Measurements from ENCODE around the gene PROKR2.

Gene PROKR2

DNA sequence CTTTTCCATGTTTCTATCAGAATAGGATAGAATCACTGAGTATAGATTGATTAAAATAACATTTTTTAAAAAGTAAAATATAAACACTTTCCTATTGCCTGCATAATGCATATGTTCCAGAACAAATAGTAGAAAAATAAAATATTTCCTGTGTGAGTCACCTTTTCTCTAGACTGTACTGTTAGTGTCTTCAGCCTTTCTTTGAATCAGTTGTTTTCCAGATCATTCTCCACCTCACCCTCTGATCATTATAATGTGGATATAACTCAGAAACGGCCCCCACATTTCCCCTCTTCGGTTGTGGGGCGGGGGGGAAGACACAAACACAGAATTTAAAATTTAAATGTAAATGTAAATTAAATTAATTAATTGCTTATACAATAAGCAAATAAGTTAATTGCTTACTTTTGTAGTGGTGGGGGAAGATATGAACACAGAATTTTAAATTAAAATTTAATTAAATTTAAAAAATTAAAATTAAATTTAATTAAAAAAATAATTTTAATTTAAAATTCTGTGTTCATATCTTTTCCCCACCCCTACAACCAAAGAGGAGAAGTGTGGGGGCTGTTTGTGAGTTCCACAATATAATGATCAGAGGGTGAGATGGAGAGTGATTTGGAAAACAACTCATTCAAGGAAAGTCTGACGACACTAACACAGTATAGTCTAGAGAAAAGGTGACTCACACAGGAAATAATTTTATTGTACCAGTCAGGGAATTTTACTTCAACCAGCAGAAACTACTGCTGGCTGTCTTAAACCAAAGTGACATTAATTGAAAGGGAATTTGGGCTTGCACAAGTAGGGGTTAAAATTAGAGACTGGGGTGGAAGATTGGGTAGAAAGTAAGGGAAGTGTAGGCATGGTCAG lies 37.1 kb upstream of the PROKR2 start:
- TF ChIP-seq EZH2 (IDR thresholded peaks at IDR 0.05) (no peak), FOXP2 (optimal IDR thresholded peaks at IDR 0.05; ENCODE audit: control extremely low read depth, extremely low read length, insufficient read depth) (no peak), POLR2AphosphoS5 (IDR thresholded peaks at IDR 0.05; ENCODE audit: borderline replicate concordance, low read depth, low read length) (no peak)
- Histone ChIP-seq H3K9me3 (ENCODE audit: low read depth, low read length) (no peaks in the 10 kb centered on the region), H3K36me3 (ENCODE audit: insufficient read depth, low read length) (no peaks in the 10 kb centered on the region), H3K9ac (ENCODE audit: insufficient read length) (no peak overlapping the region), H3K4me3 (no peak overlapping the region), H3K27ac (no peak overlapping the region)
- no peak for DNase-seq (ENCODE audit: low read depth, low spot score)

DNA sequence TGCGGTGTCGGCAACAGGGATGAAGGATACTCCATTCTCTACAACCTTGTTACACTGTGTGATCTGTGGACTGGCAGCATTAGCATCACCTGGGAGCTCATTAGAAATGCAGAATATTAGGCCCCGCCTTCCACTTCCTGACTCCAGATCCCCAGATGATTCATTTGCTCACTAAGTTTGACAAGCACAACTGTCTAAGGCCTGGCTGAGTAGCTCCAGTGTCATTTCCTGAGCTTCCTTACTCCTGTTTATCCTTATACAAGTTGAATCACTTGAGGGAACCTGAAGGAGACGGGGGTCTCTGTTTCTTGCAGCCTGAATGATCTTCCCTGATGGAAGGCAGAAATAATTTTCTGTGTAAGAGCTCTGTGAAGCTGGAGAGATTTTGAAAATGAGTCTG lies 32.7 kb upstream of the PROKR2 start:
- no peaks in the 10 kb centered on the region for H3K36me3 ChIP-seq (ENCODE audit: insufficient read depth, low read length)
- H3K4me3 ChIP-seq = no peak overlapping the region

DNA sequence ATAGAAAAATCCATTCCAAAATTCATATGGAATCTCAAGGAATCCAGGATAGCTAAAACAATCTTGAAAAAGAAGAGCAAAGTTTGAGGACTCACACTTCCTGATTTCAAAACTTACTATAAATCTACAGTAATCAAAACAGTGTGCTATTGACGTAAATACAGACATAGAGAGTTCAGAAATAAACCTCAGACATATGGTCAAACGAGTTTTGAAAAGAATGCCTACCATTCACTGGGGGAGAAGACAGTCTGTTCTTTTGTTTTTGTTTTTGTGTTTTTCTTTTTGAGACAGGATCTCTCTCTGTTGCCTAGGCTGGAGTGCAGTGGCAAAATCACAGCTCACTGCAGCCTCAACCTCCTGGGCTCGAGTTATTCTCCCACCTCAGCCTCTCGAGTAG lies 25.3 kb upstream of the PROKR2 start:
- no peak for TF ChIP-seq EZH2 (IDR thresholded peaks at IDR 0.05)
- no peak for TF ChIP-seq FOXP2 (optimal IDR thresholded peaks at IDR 0.05; ENCODE audit: control extremely low read depth, extremely low read length, insufficient read depth)
- TF ChIP-seq POLR2AphosphoS5 (IDR thresholded peaks at IDR 0.05; ENCODE audit: borderline replicate concordance, low read depth, low read length) = no peak
- Histone ChIP-seq H3K36me3 (ENCODE audit: insufficient read depth, low read length) (no peaks in the 10 kb centered on the region), H3K27ac (no peak overlapping the region), H3K9ac (ENCODE audit: insufficient read length) (no peak overlapping the region), H3K4me3 (no peak overlapping the region), H3K9me3 (ENCODE audit: low read depth, low read length) (no peaks in the 10 kb centered on the region; the same call in 1 of the 2 replicates)
- no peak for DNase-seq (ENCODE audit: low read depth, low spot score)

More for the DNA sequence above, 32.7 kb upstream of the PROKR2 start:
- Histone ChIP-seq H3K9me3 (ENCODE audit: low read depth, low read length) (no peaks in the 10 kb centered on the region), H3K27ac (no peak overlapping the region), H3K9ac (ENCODE audit: insufficient read length) (no peak overlapping the region)
- TF ChIP-seq POLR2AphosphoS5 (IDR thresholded peaks at IDR 0.05; ENCODE audit: borderline replicate concordance, low read depth, low read length) = no peak
- no peak for TF ChIP-seq EZH2 (IDR thresholded peaks at IDR 0.05)
- no peak for TF ChIP-seq FOXP2 (optimal IDR thresholded peaks at IDR 0.05; ENCODE audit: control extremely low read depth, extremely low read length, insufficient read depth)
- no peak for DNase-seq (ENCODE audit: low read depth, low spot score)

GRCh38 chr20:5331340-5331739 lies 14.6 kb upstream of the PROKR2 start:
- no peak overlapping the region for H3K27ac ChIP-seq
- no peaks in the 10 kb centered on the region for H3K36me3 ChIP-seq (ENCODE audit: insufficient read depth, low read length)
- DNase-seq (ENCODE audit: low read depth, low spot score) = no peak
- H3K9ac ChIP-seq (ENCODE audit: insufficient read length) = no peak overlapping the region
- no peaks in the 10 kb centered on the region for H3K9me3 ChIP-seq (ENCODE audit: low read depth, low read length)
- TF ChIP-seq POLR2AphosphoS5 (IDR thresholded peaks at IDR 0.05; ENCODE audit: borderline replicate concordance, low read depth, low read length) (no peak), EZH2 (IDR thresholded peaks at IDR 0.05) (no peak), FOXP2 (optimal IDR thresholded peaks at IDR 0.05; ENCODE audit: control extremely low read depth, extremely low read length, insufficient read depth) (no peak)
- H3K4me3 ChIP-seq = no peak overlapping the region

GRCh38 chr20:5328268-5328667 lies 11.5 kb upstream of the PROKR2 start:
- no peak overlapping the region for H3K27ac ChIP-seq
- no peaks in the 10 kb centered on the region for H3K36me3 ChIP-seq (ENCODE audit: insufficient read depth, low read length)
- H3K4me3 ChIP-seq = no peak overlapping the region
- H3K9me3 ChIP-seq (ENCODE audit: low read depth, low read length) = no peaks in the 10 kb centered on the region
- TF ChIP-seq EZH2 (IDR thresholded peaks at IDR 0.05) = no peak
- no peak for TF ChIP-seq POLR2AphosphoS5 (IDR thresholded peaks at IDR 0.05; ENCODE audit: borderline replicate concordance, low read depth, low read length)
- TF ChIP-seq FOXP2 (optimal IDR thresholded peaks at IDR 0.05; ENCODE audit: control extremely low read depth, extremely low read length, insufficient read depth) = no peak
- no peak overlapping the region for H3K9ac ChIP-seq (ENCODE audit: insufficient read length)
- no peak for DNase-seq (ENCODE audit: low read depth, low spot score)

DNA sequence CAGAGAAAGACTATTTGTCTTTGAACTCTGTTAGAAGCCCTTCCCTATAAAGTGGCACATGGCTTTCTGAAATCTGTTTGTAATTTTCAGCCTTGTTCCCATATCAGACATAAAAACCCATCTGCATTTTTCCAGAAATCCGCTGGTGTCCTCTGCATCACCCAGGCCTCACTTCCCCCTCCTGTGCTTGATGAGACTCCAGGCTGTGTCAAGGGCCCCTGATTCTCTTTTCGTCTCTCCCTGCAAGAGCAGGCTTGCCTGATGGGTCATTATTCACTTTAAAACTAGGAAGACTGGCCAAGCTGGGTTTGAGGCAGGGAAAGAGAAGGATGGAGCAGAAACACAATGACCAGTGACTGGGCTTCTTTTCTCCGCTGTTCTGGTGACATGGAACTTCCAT lies 10.6 kb upstream of the PROKR2 start:
- no peak overlapping the region for H3K9ac ChIP-seq (ENCODE audit: insufficient read length)
- no peak overlapping the region for H3K4me3 ChIP-seq
- no peaks in the 10 kb centered on the region for H3K36me3 ChIP-seq (ENCODE audit: insufficient read depth, low read length)
- H3K9me3 ChIP-seq (ENCODE audit: low read depth, low read length) = no peaks in the 10 kb centered on the region
- no peak for TF ChIP-seq FOXP2 (optimal IDR thresholded peaks at IDR 0.05; ENCODE audit: control extremely low read depth, extremely low read length, insufficient read depth)
- no peak overlapping the region for H3K27ac ChIP-seq
- no peak for DNase-seq (ENCODE audit: low read depth, low spot score)

DNA sequence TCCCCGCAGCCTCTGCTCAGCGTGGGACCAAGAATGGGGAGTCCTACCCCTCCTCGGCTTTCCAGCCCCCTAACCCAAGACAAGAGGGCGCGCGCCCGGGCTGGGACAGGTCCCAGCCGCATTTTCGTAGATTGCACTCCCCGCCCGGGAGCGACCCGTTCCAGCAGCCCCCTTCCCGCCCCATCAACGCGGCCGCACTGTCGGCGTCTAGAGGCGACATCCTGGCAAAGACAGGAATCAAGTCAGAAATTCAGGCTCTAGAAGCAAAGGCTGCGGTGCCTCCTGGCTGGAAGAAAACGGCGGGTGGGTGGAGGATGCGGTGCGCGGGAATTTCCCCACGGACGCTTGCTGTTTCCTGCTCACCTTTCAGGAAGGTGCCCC lies 957 bp downstream of the PROKR2 start:
- Histone ChIP-seq H3K9ac (ENCODE audit: insufficient read length) (no peak overlapping the region), H3K27ac (no peak overlapping the region), H3K36me3 (ENCODE audit: insufficient read depth, low read length) (no peaks in the 10 kb centered on the region), H3K4me3 (no peak overlapping the region), H3K9me3 (ENCODE audit: low read depth, low read length) (no peaks in the 10 kb centered on the region)
- TF ChIP-seq EZH2 (IDR thresholded peaks at IDR 0.05) (no peak), FOXP2 (optimal IDR thresholded peaks at IDR 0.05; ENCODE audit: control extremely low read depth, extremely low read length, insufficient read depth) (no peak), POLR2AphosphoS5 (IDR thresholded peaks at IDR 0.05; ENCODE audit: borderline replicate concordance, low read depth, low read length) (no peak)
- DNase-seq (ENCODE audit: low read depth, low spot score) = no peak

GRCh38 chr20:5313916-5314315 lies 2.8 kb downstream of the PROKR2 start:
- DNase-seq (ENCODE audit: low read depth, low spot score) = no peak

More at GRCh38 chr20:5313916-5314315, 2.8 kb downstream of the PROKR2 start:
- TF ChIP-seq POLR2AphosphoS5 (IDR thresholded peaks at IDR 0.05; ENCODE audit: borderline replicate concordance, low read depth, low read length) (no peak), FOXP2 (optimal IDR thresholded peaks at IDR 0.05; ENCODE audit: control extremely low read depth, extremely low read length, insufficient read depth) (no peak), EZH2 (IDR thresholded peaks at IDR 0.05) (no peak)
- Histone ChIP-seq H3K9ac (ENCODE audit: insufficient read length) (no peak overlapping the region), H3K27ac (no peak overlapping the region), H3K4me3 (no peak overlapping the region), H3K9me3 (ENCODE audit: low read depth, low read length) (no peaks in the 10 kb centered on the region), H3K36me3 (ENCODE audit: insufficient read depth, low read length) (no peaks in the 10 kb centered on the region)
